Upper lobe of left lung (tissue), 6 donors: Measurements from ENCODE around the gene RBM19. TPM values are rescaled to one million over a fixed set of nuclear protein-coding genes. Genes with fewer than 3 reads are reported as not detected.

Source experiments
- ATAC-seq, 2 donors: fragments of 200-7000 bp; cut with Tn5 transposase; one replicate each; pipeline ENCODE4 v1.9.1; 2022; ENCODE audit warnings: mild to moderate bottlenecking in 2 of 2, moderate library complexity in 2 of 2; ENCODE audit not compliant: low FRiP score in 2 of 2
- DNase-seq, 2 donors: peaks; one replicate each; pipeline ENCODE4 v3.0.0-alpha.2; 2019 to 2020
- H3K27ac ChIP-seq, 4 donors: fragments of 200-600 bp; sonication (generic); one replicate each; pipeline ENCODE4 v1.5.1; 2016 to 2019
- H3K27me3 ChIP-seq, 4 donors: fragments of 200-600 bp; sonication (generic); one replicate each; pipeline ENCODE4 v1.5.1; 2017 to 2019
- H3K36me3 ChIP-seq, 4 donors: fragments of 200-600 bp; sonication (generic); one replicate each; pipeline ENCODE4 v1.5.1; 2016 to 2019
- H3K4me1 ChIP-seq, 4 donors: fragments of 200-600 bp; sonication (generic); one replicate each; pipeline ENCODE4 v1.5.1; 2018 to 2019
- H3K4me3 ChIP-seq, 4 donors: fragments of 200-600 bp; sonication (generic); one replicate each; pipeline ENCODE4 v1.5.1; 2017 to 2019; ENCODE audit warnings: mild to moderate bottlenecking in 2 of 4, moderate library complexity in 1 of 4
- H3K9me3 ChIP-seq, 4 donors: fragments of 200-600 bp; sonication (generic); one replicate each; pipeline ENCODE4 v1.5.1; 2018 to 2019
- EP300 ChIP-seq, 4 donors: sonication (generic); formaldehyde crosslinking; IDR thresholded peaks; one replicate each; pipeline ENCODE4 v1.5.1; 2017; ENCODE audit warnings: antibody characterized with exemption in 4 of 4, control low read depth in 2 of 4
- POLR2A ChIP-seq, 4 donors: fragments of 450-650 bp; IDR thresholded peaks; one replicate each; pipeline ENCODE4 v1.5.1; 2016 to 2017; ENCODE audit warnings: antibody characterized with exemption in 4 of 4, mild to moderate bottlenecking in 2 of 4
- POLR2AphosphoS5 ChIP-seq, 2 donors: sonication (generic); formaldehyde crosslinking; IDR thresholded peaks; one replicate each; pipeline ENCODE4 v1.5.1; 2017; ENCODE audit warnings: antibody characterized with exemption in 2 of 2
- WGBS, 2 donors: methylation state at CpG; one replicate each; pipeline ENCODE4 v1.1.5; 2017 to 2018; 5-methylcytosine and 5-hydroxymethylcytosine counted together
- total RNA-seq, 6 donors: library from RNA; depleted of rRNA in 4 of 6; stranded (reverse); fragments of >200 nt in 4 of 6; gene quantifications; one replicate each; pipeline versions ENCODE4 v1.1.0 to v1.2.1, GENCODE V29; 2016 to 2021
- TF ChIP-seq, protein P1 (sequence below), 6 experiments: fragments of 450-650 bp in 4 of 6; fragments of 200-600 bp in 2 of 6; sonication (generic) in 2 of 6; IDR thresholded peaks; one replicate each; pipeline ENCODE4 v1.5.1; 2016 to 2019; ENCODE audit warnings: antibody characterized with exemption in 6 of 6
- donor health status: DM: no; HTN: no; CAD: no; lungs with moderate emphysema.
- donor health status: DM: no; HTN: yes; CAD: no; lungs with severe emphysema.

The RBM19 gene
- total RNA-seq, 6 donors from 2014 or later, result 25.5 to 131 (median 39.9) TPM

GRCh38 chr12:113942209-113942608 is 23.9 kb downstream of the RBM19 start:
- Histone ChIP-seq H3K4me1 (no peaks in the 10 kb centered on the region), H3K4me3 (no peak overlapping the region), H3K9me3 (no peaks in the 10 kb centered on the region), H3K36me3 (peaks cover 17 to 99% (median 85%) of the 10 kb centered on the region in 4 donors), H3K27ac (no peak overlapping the region), H3K27me3 (no peaks in the 10 kb centered on the region)
- WGBS, 2 donors, result 86 to 91% methylated on average over 10 to 15 of the region's 15 CpGs
- no peak for DNase-seq
- TF ChIP-seq EP300 (IDR thresholded peaks at IDR 0.05), result no peak
- TF ChIP-seq POLR2A (IDR thresholded peaks at IDR 0.05), result no peak
- ATAC-seq, result no peak

GRCh38 chr12:113941208-113941486 is 25.0 kb downstream of the RBM19 start:
- WGBS, 2 donors, result 100% methylated on average over 1 of the region's 1 CpG
- H3K36me3 ChIP-seq, result peaks cover 17 to 99% (median 85%) of the 10 kb centered on the region in 4 donors

GRCh38 chr12:113940357-113941207 is 25.5 kb downstream of the RBM19 start:
- TF ChIP-seq, protein P1, sequence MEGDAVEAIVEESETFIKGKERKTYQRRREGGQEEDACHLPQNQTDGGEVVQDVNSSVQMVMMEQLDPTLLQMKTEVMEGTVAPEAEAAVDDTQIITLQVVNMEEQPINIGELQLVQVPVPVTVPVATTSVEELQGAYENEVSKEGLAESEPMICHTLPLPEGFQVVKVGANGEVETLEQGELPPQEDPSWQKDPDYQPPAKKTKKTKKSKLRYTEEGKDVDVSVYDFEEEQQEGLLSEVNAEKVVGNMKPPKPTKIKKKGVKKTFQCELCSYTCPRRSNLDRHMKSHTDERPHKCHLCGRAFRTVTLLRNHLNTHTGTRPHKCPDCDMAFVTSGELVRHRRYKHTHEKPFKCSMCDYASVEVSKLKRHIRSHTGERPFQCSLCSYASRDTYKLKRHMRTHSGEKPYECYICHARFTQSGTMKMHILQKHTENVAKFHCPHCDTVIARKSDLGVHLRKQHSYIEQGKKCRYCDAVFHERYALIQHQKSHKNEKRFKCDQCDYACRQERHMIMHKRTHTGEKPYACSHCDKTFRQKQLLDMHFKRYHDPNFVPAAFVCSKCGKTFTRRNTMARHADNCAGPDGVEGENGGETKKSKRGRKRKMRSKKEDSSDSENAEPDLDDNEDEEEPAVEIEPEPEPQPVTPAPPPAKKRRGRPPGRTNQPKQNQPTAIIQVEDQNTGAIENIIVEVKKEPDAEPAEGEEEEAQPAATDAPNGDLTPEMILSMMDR (IDR thresholded peaks at IDR 0.05), result no peak
- TF ChIP-seq POLR2AphosphoS5 (IDR thresholded peaks at IDR 0.05) (no peak), EP300 (IDR thresholded peaks at IDR 0.05) (no peak), POLR2A (IDR thresholded peaks at IDR 0.05) (no peak)
- DNase-seq (no peak), ATAC-seq (no peak)
- Histone ChIP-seq H3K4me1 (no peaks in the 10 kb centered on the region), H3K4me3 (no peak overlapping the region), H3K27me3 (no peaks in the 10 kb centered on the region), H3K27ac (no peak overlapping the region), H3K36me3 (peaks cover 14 to 99% (median 81%) of the 10 kb centered on the region in 4 donors), H3K9me3 (no peaks in the 10 kb centered on the region)
- WGBS, 2 donors, result 88 to 93% methylated on average over 11 of the region's 11 CpGs

More at GRCh38 chr12:113941208-113941486, 25.0 kb downstream of the RBM19 start:
- no peak overlapping the region for H3K4me3 ChIP-seq
- H3K9me3 ChIP-seq, result no peaks in the 10 kb centered on the region
- TF ChIP-seq, protein P1 (IDR thresholded peaks at IDR 0.05), result no peak
- TF ChIP-seq EP300 (IDR thresholded peaks at IDR 0.05) (no peak), POLR2A (IDR thresholded peaks at IDR 0.05) (no peak), POLR2AphosphoS5 (IDR thresholded peaks at IDR 0.05) (no peak)
- ATAC-seq (no peak), DNase-seq (no peak)
- no peak overlapping the region for H3K27ac ChIP-seq
- no peaks in the 10 kb centered on the region for H3K4me1 ChIP-seq
- H3K27me3 ChIP-seq, result no peaks in the 10 kb centered on the region

DNA sequence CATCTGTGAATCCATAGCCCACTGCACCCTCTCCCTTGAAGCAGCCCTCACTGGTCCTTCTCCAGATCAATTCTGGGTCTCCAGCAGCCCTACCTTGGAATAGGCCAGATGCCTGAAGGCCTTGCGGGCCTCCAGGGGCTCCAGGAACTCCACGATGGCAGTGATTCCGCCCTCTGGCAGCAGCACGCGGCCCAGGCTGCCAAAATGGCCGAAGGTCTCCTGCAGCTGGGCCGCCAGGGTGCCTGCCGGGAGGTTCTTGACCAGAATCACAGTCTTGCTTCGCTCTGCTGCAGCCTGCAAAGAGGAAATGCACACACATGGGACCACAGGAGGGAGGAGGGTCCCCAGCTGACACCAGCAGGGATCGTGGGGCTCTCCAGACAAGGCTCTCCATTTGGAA is 26.3 kb downstream of the RBM19 start:
- Histone ChIP-seq H3K27me3 (no peaks in the 10 kb centered on the region), H3K27ac (no peak overlapping the region), H3K9me3 (no peaks in the 10 kb centered on the region), H3K4me3 (no peak overlapping the region), H3K36me3 (peaks cover 14 to 99% (median 79%) of the 10 kb centered on the region in 4 donors), H3K4me1 (no peaks in the 10 kb centered on the region)
- no peak for TF ChIP-seq POLR2A (IDR thresholded peaks at IDR 0.05)
- TF ChIP-seq, protein P1 (IDR thresholded peaks at IDR 0.05), result no peak
- no peak for TF ChIP-seq POLR2AphosphoS5 (IDR thresholded peaks at IDR 0.05)
- no peak for TF ChIP-seq EP300 (IDR thresholded peaks at IDR 0.05)
- DNase-seq (peak in 1 of 2 donors; percentile 53), ATAC-seq (no peak)
- WGBS, 2 donors, result 98 to 99% methylated on average over 8 to 10 of the region's 10 CpGs

- ATAC-seq (no peak), DNase-seq (no peak)
- Histone ChIP-seq H3K36me3 (peaks cover 14 to 100% (median 77%) of the 10 kb centered on the region in 4 donors), H3K9me3 (no peaks in the 10 kb centered on the region), H3K4me3 (no peak overlapping the region), H3K4me1 (no peaks in the 10 kb centered on the region), H3K27me3 (no peaks in the 10 kb centered on the region), H3K27ac (no peak overlapping the region)
- whole genome bisulfite sequencing, 2 donors, result 92 to 93% methylated on average over 5 of the region's 5 CpGs
- no peak for TF ChIP-seq POLR2AphosphoS5 (IDR thresholded peaks at IDR 0.05)
- TF ChIP-seq, protein P1 (IDR thresholded peaks at IDR 0.05), result no peak
- no peak for TF ChIP-seq POLR2A (IDR thresholded peaks at IDR 0.05)
- TF ChIP-seq EP300 (IDR thresholded peaks at IDR 0.05), result no peak
Observed at GRCh38 chr12:113938471-113938870, 27.7 kb downstream of the RBM19 start.
